Activated T-cell treated with anti-CD3 and anti-CD28 coated beads for 1 hour (primary cell): ENCODE measurements around the gene B9D2.
"Not testable (repeated sequence)": the region's sequence is repeated elsewhere in the genome, so short reads cannot be mapped to it uniquely, and the experiment has no call there.

Experiments
- DNase-seq: peaks from one replicate; pipeline ENCODE4 v3.0.0-alpha.2; 2020; ENCODE audit warnings: low read depth

B9D2 gene

GRCh38 chr19:41363753-41364523 lies at the start of gene B9D2:
Gene B9D2 (minus strand): TSS chr19:41364149. CDS start chr19:41363519, 630 bp downstream.
- DNase-seq: peak; percentile 97

- no peak for DNase-seq
Observed at GRCh38 chr19:41412953-41413352, 49.0 kb upstream of the B9D2 start.

- no peak for DNase-seq
Observed at GRCh38 chr19:41411968-41412265, 48.0 kb upstream of the B9D2 start.

- no peak for DNase-seq
Observed at GRCh38 chr19:41411100-41411967, 47.4 kb upstream of the B9D2 start.

GRCh38 chr19:41410336-41411054 lies 46.5 kb upstream of the B9D2 start:
- DNase-seq: no peak

GRCh38 chr19:41409288-41409687 lies 45.3 kb upstream of the B9D2 start:
- DNase-seq: no peak

GRCh38 chr19:41408846-41409245 lies 44.9 kb upstream of the B9D2 start:
- DNase-seq: not testable (repeated sequence)

GRCh38 chr19:41408256-41408655 lies 44.3 kb upstream of the B9D2 start:
- DNase-seq: no peak

- no peak for DNase-seq
Observed at GRCh38 chr19:41407271-41407670, 43.3 kb upstream of the B9D2 start.

- DNase-seq: no peak
Observed at GRCh38 chr19:41405776-41406175, 41.8 kb upstream of the B9D2 start.

- no peak for DNase-seq
Observed at GRCh38 chr19:41403181-41403970, 39.4 kb upstream of the B9D2 start.

- no peak for DNase-seq
Observed at GRCh38 chr19:41402010-41402409, 38.1 kb upstream of the B9D2 start.

GRCh38 chr19:41401483-41401882 lies 37.5 kb upstream of the B9D2 start:
- no peak for DNase-seq

GRCh38 chr19:41399525-41399924 lies 35.6 kb upstream of the B9D2 start:
- no peak for DNase-seq

- no peak for DNase-seq
Observed at GRCh38 chr19:41399091-41399490, 35.1 kb upstream of the B9D2 start.

- no peak for DNase-seq
Observed at GRCh38 chr19:41398598-41398997, 34.6 kb upstream of the B9D2 start.

- no peak for DNase-seq
Observed at GRCh38 chr19:41398050-41398418, 34.1 kb upstream of the B9D2 start.

GRCh38 chr19:41397086-41398049 lies 33.4 kb upstream of the B9D2 start, which contains the start of the genes BCKDHA and EXOSC5:
Gene BCKDHA (plus strand): TSS chr19:41397818. CDS start chr19:41397828, 10 bp downstream.
Gene EXOSC5 (minus strand): TSS chr19:41397359. CDS start chr19:41397328, 31 bp downstream.
- DNase-seq: peak; percentile 99

- DNase-seq: no peak
Observed at GRCh38 chr19:41395355-41395754, 31.4 kb upstream of the B9D2 start.

- no peak for DNase-seq
Observed at GRCh38 chr19:41392775-41393174, 28.8 kb upstream of the B9D2 start.

- no peak for DNase-seq
Observed at GRCh38 chr19:41391618-41392017, 27.7 kb upstream of the B9D2 start.
